Right atrium auricular region (tissue), 2 donors: ENCODE results near the gene OR4D1. TPM values are rescaled to one million over a fixed set of nuclear protein-coding genes. Genes with fewer than 3 reads are reported as not detected.
A peak's percentile ranks its signal among the peaks of the same experiment; 100 is the strongest.

Experiments used
- DNase-seq: peaks from one replicate; pipeline ENCODE4 v3.0.0-alpha.2; 2019; ENCODE audit warnings: low spot score
- H3K27ac ChIP-seq, 2 donors: fragments of 200-600 bp; sonication (generic); 1 replicate in 1 of 2; 2 replicates in 1 of 2; pipeline ENCODE4 v1.5.1; 2016 to 2019
- H3K27me3 ChIP-seq, 2 donors: fragments of 200-600 bp; sonication (generic); one replicate each; pipeline versions ENCODE4 v1.5.1 to v1.6.0; 2017 to 2019
- H3K36me3 ChIP-seq: fragments of 200-600 bp; sonication (generic); one replicate; pipeline ENCODE4 v1.5.1; 2016
- H3K4me1 ChIP-seq, 2 donors: fragments of 200-600 bp; sonication (generic); one replicate each; pipeline versions ENCODE4 v1.5.1 to v1.6.0; 2017 to 2019
- H3K4me3 ChIP-seq, 2 donors: fragments of 200-600 bp; sonication (generic); 1 replicate in 1 of 2; 2 replicates in 1 of 2; pipeline ENCODE4 v1.5.1; 2017 to 2019; ENCODE audit warnings: mild to moderate bottlenecking in 1 of 2, moderate library complexity in 1 of 2
- H3K9me3 ChIP-seq, 2 donors: fragments of 200-600 bp; sonication (generic); one replicate each; pipeline ENCODE4 v1.5.1; 2019
- total RNA-seq, 2 donors: library from RNA; depleted of rRNA; stranded (reverse); fragments of >200 nt; gene quantifications; one replicate each; pipeline ENCODE4 v1.1.0, GENCODE V29; 2016
- TF ChIP-seq, protein P1 (sequence below), 2 donors: fragments of 200-600 bp; sonication (generic); IDR thresholded peaks; one replicate each; pipeline ENCODE4 v1.5.1; 2019; ENCODE audit warnings: antibody characterized with exemption in 2 of 2

The OR4D1 gene
- total RNA-seq, 2 donors from 2014 or later: not detected

GRCh38 chr17:58170622-58171021 is 22.4 kb downstream of the OR4D1 start:
- Histone ChIP-seq H3K27ac (no peak overlapping the region), H3K27me3 (no peaks in the 10 kb centered on the region), H3K4me1 (no peaks in the 10 kb centered on the region), H3K36me3 (no peaks in the 10 kb centered on the region), H3K9me3 (no peaks in the 10 kb centered on the region), H3K4me3 (no peak overlapping the region)
- DNase-seq: no peak
- TF ChIP-seq, protein P1, sequence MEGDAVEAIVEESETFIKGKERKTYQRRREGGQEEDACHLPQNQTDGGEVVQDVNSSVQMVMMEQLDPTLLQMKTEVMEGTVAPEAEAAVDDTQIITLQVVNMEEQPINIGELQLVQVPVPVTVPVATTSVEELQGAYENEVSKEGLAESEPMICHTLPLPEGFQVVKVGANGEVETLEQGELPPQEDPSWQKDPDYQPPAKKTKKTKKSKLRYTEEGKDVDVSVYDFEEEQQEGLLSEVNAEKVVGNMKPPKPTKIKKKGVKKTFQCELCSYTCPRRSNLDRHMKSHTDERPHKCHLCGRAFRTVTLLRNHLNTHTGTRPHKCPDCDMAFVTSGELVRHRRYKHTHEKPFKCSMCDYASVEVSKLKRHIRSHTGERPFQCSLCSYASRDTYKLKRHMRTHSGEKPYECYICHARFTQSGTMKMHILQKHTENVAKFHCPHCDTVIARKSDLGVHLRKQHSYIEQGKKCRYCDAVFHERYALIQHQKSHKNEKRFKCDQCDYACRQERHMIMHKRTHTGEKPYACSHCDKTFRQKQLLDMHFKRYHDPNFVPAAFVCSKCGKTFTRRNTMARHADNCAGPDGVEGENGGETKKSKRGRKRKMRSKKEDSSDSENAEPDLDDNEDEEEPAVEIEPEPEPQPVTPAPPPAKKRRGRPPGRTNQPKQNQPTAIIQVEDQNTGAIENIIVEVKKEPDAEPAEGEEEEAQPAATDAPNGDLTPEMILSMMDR (IDR thresholded peaks at IDR 0.05): no peak

DNA sequence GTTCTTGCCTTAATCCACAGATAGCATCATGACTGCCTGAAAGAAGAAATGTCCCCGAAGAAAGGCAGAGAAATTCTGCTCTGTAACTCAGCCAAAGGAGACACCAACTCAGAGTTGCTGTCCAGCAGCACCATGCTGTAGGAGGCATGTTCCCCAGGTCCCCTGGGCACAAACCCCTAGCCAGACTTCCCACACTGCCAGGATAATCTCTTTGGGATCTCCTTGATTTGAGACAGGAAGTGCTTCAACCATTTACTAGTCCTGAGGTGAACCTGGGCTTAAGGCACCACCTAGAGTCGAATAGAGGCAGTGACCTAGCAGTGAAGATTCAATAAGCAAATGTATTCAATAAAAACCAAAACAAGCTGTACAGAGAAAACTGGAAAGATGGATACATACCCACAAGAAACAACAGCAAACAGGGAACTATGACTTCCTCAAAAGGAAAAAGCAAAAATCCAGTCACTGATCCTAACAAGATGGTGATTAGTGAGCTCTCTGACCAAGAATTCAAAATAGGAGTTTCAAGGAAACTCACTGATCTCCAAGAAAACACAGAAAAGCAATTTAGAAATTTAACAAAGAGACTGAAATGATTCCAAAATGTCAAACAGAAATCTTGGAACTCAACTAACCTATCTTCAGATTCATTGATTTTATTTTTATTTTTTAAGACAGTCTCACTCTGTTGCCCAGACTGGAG is 24.3 kb downstream of the OR4D1 start:
- Histone ChIP-seq H3K4me1 (no peaks in the 10 kb centered on the region), H3K4me3 (no peak overlapping the region), H3K9me3 (no peaks in the 10 kb centered on the region), H3K36me3 (no peaks in the 10 kb centered on the region), H3K27me3 (no peaks in the 10 kb centered on the region), H3K27ac (no peak overlapping the region)
- no peak for DNase-seq
- TF ChIP-seq, protein P1 (IDR thresholded peaks at IDR 0.05): peak in 1 of 2 donors; percentile 42

GRCh38 chr17:58174871-58175270 is 26.7 kb downstream of the OR4D1 start:
- Histone ChIP-seq H3K4me3 (no peak overlapping the region), H3K9me3 (no peaks in the 10 kb centered on the region), H3K4me1 (no peaks in the 10 kb centered on the region), H3K27ac (no peak overlapping the region), H3K36me3 (no peaks in the 10 kb centered on the region), H3K27me3 (no peaks in the 10 kb centered on the region)
- TF ChIP-seq, protein P1 (IDR thresholded peaks at IDR 0.05): no peak
- no peak for DNase-seq

GRCh38 chr17:58176200-58176599 is 28.0 kb downstream of the OR4D1 start:
- TF ChIP-seq, protein P1 (IDR thresholded peaks at IDR 0.05): no peak
- DNase-seq: no peak
- Histone ChIP-seq H3K4me3 (no peak overlapping the region), H3K9me3 (no peaks in the 10 kb centered on the region), H3K27me3 (no peaks in the 10 kb centered on the region), H3K4me1 (no peaks in the 10 kb centered on the region), H3K27ac (no peak overlapping the region), H3K36me3 (no peaks in the 10 kb centered on the region)

GRCh38 chr17:58181796-58182195 is 33.6 kb downstream of the OR4D1 start:
- H3K9me3 ChIP-seq: no peaks in the 10 kb centered on the region
- H3K4me3 ChIP-seq: no peak overlapping the region
- DNase-seq: no peak
- no peaks in the 10 kb centered on the region for H3K27me3 ChIP-seq
- no peaks in the 10 kb centered on the region for H3K36me3 ChIP-seq
- no peaks in the 10 kb centered on the region for H3K4me1 ChIP-seq
- no peak overlapping the region for H3K27ac ChIP-seq
- TF ChIP-seq, protein P1 (IDR thresholded peaks at IDR 0.05): no peak

DNA sequence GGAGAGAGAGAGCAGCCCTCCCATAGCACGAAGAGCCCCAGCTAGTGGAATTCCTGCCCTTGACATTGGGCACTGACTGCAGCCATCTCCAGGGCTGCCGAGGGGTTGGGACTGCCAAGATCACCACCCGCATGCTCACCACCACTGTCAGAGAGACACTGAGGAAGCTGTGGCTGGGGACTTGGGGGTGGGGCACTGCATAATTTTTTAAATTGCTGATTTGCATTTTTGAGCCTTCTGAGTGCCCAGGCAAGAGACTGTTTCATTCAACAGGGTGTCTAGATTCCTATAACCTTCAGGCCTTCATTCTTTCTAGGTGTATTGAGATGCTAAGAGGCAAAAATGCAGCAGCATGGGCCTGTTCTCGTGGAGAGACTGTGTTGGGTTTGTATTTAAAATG is 35.3 kb downstream of the OR4D1 start:
- Histone ChIP-seq H3K4me3 (no peak overlapping the region), H3K4me1 (no peaks in the 10 kb centered on the region), H3K27ac (no peak overlapping the region), H3K27me3 (no peaks in the 10 kb centered on the region), H3K36me3 (no peaks in the 10 kb centered on the region), H3K9me3 (no peaks in the 10 kb centered on the region)
- TF ChIP-seq, protein P1 (IDR thresholded peaks at IDR 0.05): no peak
- no peak for DNase-seq
